ENCODE data around the gene ATP1B1. TPM values are rescaled to one million over a fixed set of nuclear protein-coding genes. Genes with fewer than 3 reads are reported as not detected.

The ATP1B1 gene
- total and polyA plus RNA-seq, 2 experiments from 2014 or later, result 6.9 to 16.1 TPM

DNA sequence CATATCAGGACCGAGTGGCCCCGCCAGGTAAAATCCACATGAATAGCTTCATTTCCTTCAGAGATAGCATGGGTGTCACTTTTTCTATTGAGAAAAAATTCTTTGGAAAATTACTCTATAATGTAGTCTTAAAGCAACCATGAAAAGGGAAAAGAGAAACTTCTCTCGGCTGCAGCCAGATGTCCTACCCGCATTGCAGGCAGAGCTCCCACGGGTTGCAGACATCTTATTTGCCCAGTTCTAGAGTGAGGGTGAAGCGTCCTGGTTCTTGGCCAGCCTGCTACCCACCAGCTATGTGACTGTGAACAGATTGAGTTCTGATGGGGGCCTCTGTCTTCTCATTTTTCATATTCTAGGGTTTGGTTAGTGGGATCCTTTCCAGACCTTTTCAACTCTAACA lies 5.0 kb downstream of the ATP1B1 start:
- no peak for DNase-seq
- 97 to 98% methylated on average over 6 of the region's 6 CpGs for whole genome bisulfite sequencing, 2 experiments (ENCODE audit: low coverage in 1 of 2, low lambda C conversion rate in 2 of 2, missing lambda C conversion rate in 2 of 2)
- Histone ChIP-seq H3K27me3 (replicated peaks; ENCODE audit: insufficient read depth) (no peaks in the 10 kb centered on the region), H3K4me2 (ENCODE audit: unreplicated experiment) (no peak overlapping the region), H3K79me2 (ENCODE audit: insufficient read depth) (peaks cover 45% of the 10 kb centered on the region), H3K4me1 (ENCODE audit: insufficient read depth) (peaks cover 50% of the 10 kb centered on the region), H3K27ac (no peak overlapping the region), H4K20me1 (ENCODE audit: insufficient read depth) (no peaks in the 10 kb centered on the region), H3K9me2 (ENCODE audit: insufficient read depth) (no peaks in the 10 kb centered on the region), H3F3A (ENCODE audit: insufficient read depth) (peaks cover 3% of the 10 kb centered on the region; the same call in 1 of the 2 replicates), H3K4me3 (no peak overlapping the region), H3K36me3 (ENCODE audit: low read depth) (peaks cover 4% of the 10 kb centered on the region; the same call in 1 of the 2 replicates), H3K9me3 (ENCODE audit: low read depth) (no peaks in the 10 kb centered on the region), H3K9ac (no peak overlapping the region), H2AFZ (no peak overlapping the region)
- no peak for TF ChIP-seq EZH2phosphoT487 (IDR thresholded peaks at IDR 0.05; ENCODE audit: insufficient read depth, low read depth)
- TF ChIP-seq EZH2 (IDR thresholded peaks at IDR 0.05; ENCODE audit: insufficient read depth, poor library complexity, severe bottlenecking), result no peak
- in situ Hi-C loops (cut with MboI), result loop anchor here (25.0 kb wide), 1 partner anchor 674 kb away; no protein-coding TSS in a partner anchor

DNA sequence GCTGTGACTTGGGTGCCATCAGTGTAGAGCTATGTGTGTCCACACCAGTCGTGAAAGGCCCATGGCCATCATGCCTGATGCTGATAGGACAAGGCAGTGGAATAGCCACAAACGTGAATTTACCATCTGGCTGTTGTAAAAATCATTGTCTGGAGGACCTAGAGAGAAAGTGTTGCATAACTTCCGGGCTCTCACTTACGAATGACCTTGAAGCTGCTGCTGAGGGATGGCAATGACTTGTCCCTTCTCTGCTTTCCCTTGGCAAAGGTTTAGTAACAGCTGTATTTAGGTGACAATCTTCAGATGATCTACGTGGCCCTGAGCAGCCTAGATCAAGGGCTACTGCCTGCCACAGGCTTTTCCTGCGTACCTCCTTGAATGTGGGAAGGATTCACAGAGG lies 5.8 kb downstream of the ATP1B1 start:
- TF ChIP-seq EZH2phosphoT487 (IDR thresholded peaks at IDR 0.05; ENCODE audit: insufficient read depth, low read depth) (no peak), EZH2 (IDR thresholded peaks at IDR 0.05; ENCODE audit: insufficient read depth, poor library complexity, severe bottlenecking) (no peak)
- Histone ChIP-seq H3K9me3 (ENCODE audit: low read depth) (no peaks in the 10 kb centered on the region), H3K79me2 (ENCODE audit: insufficient read depth) (peaks cover 44% of the 10 kb centered on the region), H3K4me1 (ENCODE audit: insufficient read depth) (peaks cover 50% of the 10 kb centered on the region), H3K9ac (no peak overlapping the region), H3K27ac (no peak overlapping the region), H4K20me1 (ENCODE audit: insufficient read depth) (no peaks in the 10 kb centered on the region), H3K4me3 (no peak overlapping the region), H3K27me3 (replicated peaks; ENCODE audit: insufficient read depth) (no peaks in the 10 kb centered on the region), H3F3A (ENCODE audit: insufficient read depth) (peaks cover 3% of the 10 kb centered on the region; the same call in 1 of the 2 replicates), H3K9me2 (ENCODE audit: insufficient read depth) (no peaks in the 10 kb centered on the region), H3K36me3 (ENCODE audit: low read depth) (peaks cover 4% of the 10 kb centered on the region; the same call in 1 of the 2 replicates), H2AFZ (no peak overlapping the region), H3K4me2 (ENCODE audit: unreplicated experiment) (no peak overlapping the region)
- in situ Hi-C loops (cut with MboI), result loop anchor here (25.0 kb wide), 1 partner anchor 675 kb away; no protein-coding TSS in a partner anchor
- DNase-seq, result no peak
- 84 to 85% methylated on average over 6 of the region's 6 CpGs for WGBS, 2 experiments (ENCODE audit: low coverage in 1 of 2, low lambda C conversion rate in 2 of 2, missing lambda C conversion rate in 2 of 2)

- Histone ChIP-seq H3K4me1 (ENCODE audit: insufficient read depth) (peaks cover 42% of the 10 kb centered on the region), H4K20me1 (ENCODE audit: insufficient read depth) (no peaks in the 10 kb centered on the region), H3K4me2 (ENCODE audit: unreplicated experiment) (peak overlapping the region; percentile 48), H3K27me3 (replicated peaks; ENCODE audit: insufficient read depth) (no peaks in the 10 kb centered on the region), H3K27ac (peak overlapping the region; percentile 43), H3K9ac (no peak overlapping the region; the same call in 1 of the 2 replicates), H3K9me2 (ENCODE audit: insufficient read depth) (no peaks in the 10 kb centered on the region), H2AFZ (peak overlapping the region; percentile 85), H3K79me2 (ENCODE audit: insufficient read depth) (peaks cover 30% of the 10 kb centered on the region), H3K36me3 (ENCODE audit: low read depth) (peaks cover 4% of the 10 kb centered on the region; the same call in 1 of the 2 replicates), H3K4me3 (peak overlapping the region; percentile 17; the same call in 1 of the 2 replicates), H3F3A (ENCODE audit: insufficient read depth) (peaks cover 4% of the 10 kb centered on the region; the same call in 1 of the 2 replicates), H3K9me3 (ENCODE audit: low read depth) (no peaks in the 10 kb centered on the region)
- no peak for TF ChIP-seq EZH2phosphoT487 (IDR thresholded peaks at IDR 0.05; ENCODE audit: insufficient read depth, low read depth)
- no peak for TF ChIP-seq EZH2 (IDR thresholded peaks at IDR 0.05; ENCODE audit: insufficient read depth, poor library complexity, severe bottlenecking)
- 60 to 65% methylated on average over 4 of the region's 4 CpGs for WGBS, 2 experiments (ENCODE audit: low coverage in 1 of 2, low lambda C conversion rate in 2 of 2, missing lambda C conversion rate in 2 of 2)
- DNase-seq, result peak; percentile 90
- in situ Hi-C loops (cut with MboI), result loop anchor here (25.0 kb wide), 1 partner anchor 676 kb away; no protein-coding TSS in a partner anchor
Observed at GRCh38 chr1:169113613-169114119, 7.2 kb downstream of the ATP1B1 start.

DNA sequence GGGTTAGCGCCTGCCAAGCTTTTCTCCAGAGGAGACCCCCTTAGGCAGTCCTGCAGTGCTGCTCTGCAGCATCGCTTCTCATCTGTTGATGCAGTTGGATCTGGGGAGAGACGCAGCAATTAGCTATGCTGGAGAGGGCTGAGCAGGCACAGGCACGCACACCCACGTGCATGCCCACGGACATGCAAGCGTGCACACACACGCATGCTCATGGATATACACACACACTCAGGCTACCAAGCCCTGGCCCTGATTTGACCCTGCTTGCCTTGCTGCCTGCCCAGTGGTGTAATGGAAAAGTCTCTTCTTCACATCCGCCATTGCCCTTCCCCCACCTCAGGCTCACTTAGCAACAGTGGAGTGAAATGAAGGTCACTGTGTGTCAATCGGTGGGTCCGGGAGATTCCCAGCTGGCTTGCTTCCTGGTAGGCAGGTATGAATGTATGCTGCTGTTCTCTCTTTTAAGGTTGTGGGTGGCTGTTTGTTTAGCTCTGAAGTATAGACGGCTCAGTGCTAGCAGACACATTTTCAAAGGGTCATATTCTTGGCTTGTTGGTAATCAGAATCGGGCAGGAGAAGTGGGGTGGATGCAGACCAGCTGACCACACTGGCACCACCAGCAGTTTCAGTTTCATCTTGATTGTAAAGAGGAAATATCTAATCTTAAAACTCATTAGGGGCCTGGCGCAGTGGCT lies 9.5 kb downstream of the ATP1B1 start:
- H3K27me3 ChIP-seq (replicated peaks; ENCODE audit: insufficient read depth), result no peaks in the 10 kb centered on the region
- peaks cover 16% of the 10 kb centered on the region for H3F3A ChIP-seq (ENCODE audit: insufficient read depth)
- TF ChIP-seq EZH2phosphoT487 (IDR thresholded peaks at IDR 0.05; ENCODE audit: insufficient read depth, low read depth), result no peak
- no peak for TF ChIP-seq EZH2 (IDR thresholded peaks at IDR 0.05; ENCODE audit: insufficient read depth, poor library complexity, severe bottlenecking)
- H3K9me3 ChIP-seq (ENCODE audit: low read depth), result no peaks in the 10 kb centered on the region
- H3K79me2 ChIP-seq (ENCODE audit: insufficient read depth), result peaks cover 6% of the 10 kb centered on the region
- H3K9ac ChIP-seq, result no peak overlapping the region
- peaks cover 39% of the 10 kb centered on the region for H3K4me1 ChIP-seq (ENCODE audit: insufficient read depth)
- no peak overlapping the region for H3K27ac ChIP-seq
- DNase-seq, result no peak
- no peaks in the 10 kb centered on the region for H4K20me1 ChIP-seq (ENCODE audit: insufficient read depth)
- no peak overlapping the region for H2AFZ ChIP-seq
- peaks cover 4% of the 10 kb centered on the region; the same call in 1 of the 2 replicates for H3K36me3 ChIP-seq (ENCODE audit: low read depth)
- H3K4me3 ChIP-seq, result no peak overlapping the region
- 91 to 95% methylated on average over 14 of the region's 14 CpGs for WGBS, 2 experiments (ENCODE audit: low coverage in 1 of 2, low lambda C conversion rate in 2 of 2, missing lambda C conversion rate in 2 of 2)
- H3K9me2 ChIP-seq (ENCODE audit: insufficient read depth), result no peaks in the 10 kb centered on the region
- in situ Hi-C loops (cut with MboI), result loop anchor here (25.0 kb wide), 1 partner anchor 679 kb away; no protein-coding TSS in a partner anchor
- H3K4me2 ChIP-seq (ENCODE audit: unreplicated experiment), result no peak overlapping the region

All from GM23248 (cell line).